Measurements from ENCODE around the gene FAM241B. TPM values are rescaled to one million over a fixed set of nuclear protein-coding genes. Genes with fewer than 3 reads are reported as not detected.

Gene FAM241B
- total and polyA plus RNA-seq, 10 of the 15 experiments (the other 5 are each of a cell fraction or from before 2014, with no cell fraction given) = 0.09 to 0.99 (median 0.24) TPM

Other genes starting within 250 kb of the FAM241B start
- not detected in 2 replicates for gene TACR2, start 213.3 kb upstream of the FAM241B start, total RNA-seq (2014; rRNA removed)
- gene TACR2, start 213.3 kb upstream of the FAM241B start, total RNA-seq (2014; rRNA removed; fragmentation: Illumina TruSeq; extraction: Trizol) = not detected in 2 replicates
- gene TACR2, start 213.3 kb upstream of the FAM241B start, total RNA-seq (2021) = not detected in 2 replicates
- gene TACR2, start 213.3 kb upstream of the FAM241B start, polyA plus RNA-seq (2011; rRNA removed) = not detected in 2 replicates
- not detected in 2 replicates for gene TACR2, start 213.3 kb upstream of the FAM241B start, polyA plus RNA-seq (2014; fragmentation: Illumina TruSeq; extraction: Trizol)
- not detected for gene TACR2, start 213.3 kb upstream of the FAM241B start, polyA plus RNA-seq (2014; fragmentation: Nextera tagmentation; extraction: Ambion mirVana)
- gene TACR2, start 213.3 kb upstream of the FAM241B start, polyA plus RNA-seq (2014; rRNA removed) = not detected in 2 replicates
- gene TACR2, start 213.3 kb upstream of the FAM241B start, polyA plus RNA-seq (2016; fragmentation: Nextera tagmentation; extraction: Ambion mirVana) = under 1 TPM in 1 of 2 experiments, not detected in 1; 0.11 TPM
- gene TSPAN15, start 178.8 kb upstream of the FAM241B start, total RNA-seq (2014; rRNA removed) = 1.9 and 2.2 TPM in 2 replicates
- 1.3 and 1.8 TPM in 2 replicates for gene TSPAN15, start 178.8 kb upstream of the FAM241B start, total RNA-seq (2014; rRNA removed; fragmentation: Illumina TruSeq; extraction: Trizol)
- 2.3 and 3.3 TPM in 2 replicates for gene TSPAN15, start 178.8 kb upstream of the FAM241B start, total RNA-seq (2021)
- 6.2 and 8.5 TPM in 2 replicates for gene TSPAN15, start 178.8 kb upstream of the FAM241B start, polyA plus RNA-seq (2011; rRNA removed)
- gene TSPAN15, start 178.8 kb upstream of the FAM241B start, polyA plus RNA-seq (2014; fragmentation: Illumina TruSeq; extraction: Trizol) = 1.4 and 2.7 TPM in 2 replicates
- not detected for gene TSPAN15, start 178.8 kb upstream of the FAM241B start, polyA plus RNA-seq (2014; fragmentation: Nextera tagmentation; extraction: Ambion mirVana)
- gene TSPAN15, start 178.8 kb upstream of the FAM241B start, polyA plus RNA-seq (2014; rRNA removed) = 1.4 and 2.5 TPM in 2 replicates
- 1 to 10 TPM; 2.2 to 2.8 TPM for gene TSPAN15, start 178.8 kb upstream of the FAM241B start, polyA plus RNA-seq (2016; fragmentation: Nextera tagmentation; extraction: Ambion mirVana)
- gene NEUROG3, start 56.8 kb upstream of the FAM241B start, total RNA-seq (2014; rRNA removed) = not detected in 2 replicates
- gene NEUROG3, start 56.8 kb upstream of the FAM241B start, total RNA-seq (2014; rRNA removed; fragmentation: Illumina TruSeq; extraction: Trizol) = not detected in 2 replicates
- gene NEUROG3, start 56.8 kb upstream of the FAM241B start, total RNA-seq (2021) = not detected in 2 replicates
- not detected in 2 replicates for gene NEUROG3, start 56.8 kb upstream of the FAM241B start, polyA plus RNA-seq (2011; rRNA removed)
- gene NEUROG3, start 56.8 kb upstream of the FAM241B start, polyA plus RNA-seq (2014; fragmentation: Illumina TruSeq; extraction: Trizol) = not detected in 2 replicates
- gene NEUROG3, start 56.8 kb upstream of the FAM241B start, polyA plus RNA-seq (2014; fragmentation: Nextera tagmentation; extraction: Ambion mirVana) = not detected
- gene NEUROG3, start 56.8 kb upstream of the FAM241B start, polyA plus RNA-seq (2014; rRNA removed) = not detected in 2 replicates
- gene NEUROG3, start 56.8 kb upstream of the FAM241B start, polyA plus RNA-seq (2016; fragmentation: Nextera tagmentation; extraction: Ambion mirVana) = not detected
- not detected in 2 replicates for gene COL13A1, start 171.7 kb downstream of the FAM241B start, total RNA-seq (2014; rRNA removed)
- not detected in 2 replicates for gene COL13A1, start 171.7 kb downstream of the FAM241B start, total RNA-seq (2014; rRNA removed; fragmentation: Illumina TruSeq; extraction: Trizol)
- gene COL13A1, start 171.7 kb downstream of the FAM241B start, total RNA-seq (2021) = not detected in 2 replicates
- 0.03 TPM in 1 of 2 replicates, not detected in the other for gene COL13A1, start 171.7 kb downstream of the FAM241B start, polyA plus RNA-seq (2011; rRNA removed)
- not detected in 2 replicates for gene COL13A1, start 171.7 kb downstream of the FAM241B start, polyA plus RNA-seq (2014; fragmentation: Illumina TruSeq; extraction: Trizol)
- gene COL13A1, start 171.7 kb downstream of the FAM241B start, polyA plus RNA-seq (2014; fragmentation: Nextera tagmentation; extraction: Ambion mirVana) = under 1 TPM in 1 of 2 experiments, not detected in 1; 0.05 TPM
- gene COL13A1, start 171.7 kb downstream of the FAM241B start, polyA plus RNA-seq (2014; rRNA removed) = 0.06 TPM in 1 of 2 replicates, not detected in the other
- gene COL13A1, start 171.7 kb downstream of the FAM241B start, polyA plus RNA-seq (2016; fragmentation: Nextera tagmentation; extraction: Ambion mirVana) = under 1 TPM in 1 of 2 experiments, not detected in 1; 0.15 TPM

All from GM12878 (cell line).